Trophoblast cell (in vitro differentiated cells and primary cell): ENCODE data around the gene TMEM119.
"Not testable (repeated sequence)": the region's sequence is repeated elsewhere in the genome, so short reads cannot be mapped to it uniquely, and the experiment has no call there.

Source experiments
- DNase-seq, 2 donors: peaks; one replicate each; pipeline ENCODE4 v3.0.0-alpha.2; 2016
- H2AFZ ChIP-seq: 2 replicates; pipeline ENCODE4 v1.6.1; 2013; ENCODE audit warnings: low read length, moderate library complexity, mild to moderate bottlenecking; ENCODE audit not compliant: insufficient read depth, poor library complexity
- H2AK5ac ChIP-seq: 2 replicates; pipeline ENCODE4 v1.6.1; 2013; ENCODE audit warnings: mild to moderate bottlenecking, low read length
- H2BK120ac ChIP-seq: 2 replicates; pipeline ENCODE4 v1.6.1; 2013; ENCODE audit warnings: low read length, mild to moderate bottlenecking, moderate library complexity; ENCODE audit not compliant: insufficient read depth, poor library complexity
- H2BK12ac ChIP-seq: 2 replicates; pipeline ENCODE4 v1.6.1; 2013; ENCODE audit warnings: mild to moderate bottlenecking, low read length, moderate library complexity
- H2BK5ac ChIP-seq: 2 replicates; pipeline ENCODE4 v1.6.1; 2013; ENCODE audit warnings: low read length, low read depth, moderate library complexity, mild to moderate bottlenecking; ENCODE audit not compliant: poor library complexity
- H3K14ac ChIP-seq: 2 replicates; pipeline ENCODE4 v1.6.1; 2013; ENCODE audit warnings: mild to moderate bottlenecking, low read length
- H3K18ac ChIP-seq: 2 replicates; pipeline ENCODE4 v1.6.1; 2013; ENCODE audit warnings: mild to moderate bottlenecking, low read length
- H3K23ac ChIP-seq: 2 replicates; pipeline ENCODE4 v1.6.1; 2013; ENCODE audit warnings: low read length
- H3K27ac ChIP-seq: 2 replicates; pipeline ENCODE4 v1.5.1; 2013; ENCODE audit warnings: low read depth, mild to moderate bottlenecking, inconsistent platforms, low read length, moderate library complexity
- H3K27me3 ChIP-seq: 2 replicates; pipeline ENCODE4 v1.6.1; 2013; ENCODE audit warnings: inconsistent platforms, mild to moderate bottlenecking, low read length, moderate library complexity; ENCODE audit not compliant: insufficient read depth
- H3K36me3 ChIP-seq, 2 experiments: 1 replicate in 1 of 2; 2 replicates in 1 of 2; pipeline ENCODE4 v1.6.1; 2013; ENCODE audit warnings: low read length in 2 of 2, mild to moderate bottlenecking in 2 of 2, moderate library complexity in 1 of 2; ENCODE audit not compliant: insufficient read depth in 2 of 2, control insufficient read depth in 1 of 2
- H3K4ac ChIP-seq: 2 replicates; pipeline ENCODE4 v1.6.1; 2013; ENCODE audit warnings: low read depth, mild to moderate bottlenecking, low read length, moderate library complexity
- H3K4me1 ChIP-seq, 2 experiments: 1 replicate in 1 of 2; 2 replicates in 1 of 2; pipeline ENCODE4 v1.6.1; 2013; ENCODE audit warnings: low read length in 2 of 2, mild to moderate bottlenecking in 2 of 2, moderate library complexity in 1 of 2; ENCODE audit not compliant: insufficient read depth in 2 of 2, control insufficient read depth in 1 of 2
- H3K4me2 ChIP-seq: 2 replicates; pipeline ENCODE4 v1.6.1; 2013; ENCODE audit warnings: inconsistent platforms, mild to moderate bottlenecking, low read length, moderate library complexity
- H3K4me3 ChIP-seq: 2 replicates; pipeline ENCODE4 v1.5.1; 2013; ENCODE audit warnings: mild to moderate bottlenecking, low read depth, low read length, inconsistent platforms
- H3K79me1 ChIP-seq: one replicate; pipeline ENCODE4 v1.6.1; 2013; ENCODE audit warnings: low read length
- H3K79me2 ChIP-seq: 2 replicates; pipeline ENCODE4 v1.6.1; 2013; ENCODE audit warnings: low read length, mild to moderate bottlenecking; ENCODE audit not compliant: control insufficient read depth, insufficient read depth, poor library complexity
- H3K9ac ChIP-seq: 2 replicates; pipeline ENCODE4 v1.6.1; 2013; ENCODE audit warnings: mild to moderate bottlenecking, low read length
- H3K9me3 ChIP-seq: 2 replicates; pipeline ENCODE4 v1.6.1; 2013; ENCODE audit warnings: low read depth, mild to moderate bottlenecking, control low read depth, inconsistent platforms, low read length; ENCODE audit not compliant: insufficient read depth
- H4K12ac ChIP-seq: 2 replicates; pipeline ENCODE4 v1.6.1; 2013; ENCODE audit warnings: low read depth, mild to moderate bottlenecking, low read length, moderate library complexity
- H4K8ac ChIP-seq: 2 replicates; pipeline ENCODE4 v1.6.1; 2013; ENCODE audit warnings: low read depth, mild to moderate bottlenecking, low read length, moderate library complexity
- H4K91ac ChIP-seq: one replicate; pipeline ENCODE4 v1.6.1; 2013; ENCODE audit warnings: low read depth, mild to moderate bottlenecking, low read length, moderate library complexity
- WGBS: extraction: QIAGEN DNeasy Blood & Tissue Kit; methylation state at CpG from one replicate; pipeline ENCODE4 v1.1.7; 2013; ENCODE audit warnings: missing lambda C conversion rate; ENCODE audit not compliant: insufficient read length, insufficient coverage; ENCODE audit errors: extremely low coverage; 5-methylcytosine and 5-hydroxymethylcytosine counted together

The TMEM119 gene

DNA sequence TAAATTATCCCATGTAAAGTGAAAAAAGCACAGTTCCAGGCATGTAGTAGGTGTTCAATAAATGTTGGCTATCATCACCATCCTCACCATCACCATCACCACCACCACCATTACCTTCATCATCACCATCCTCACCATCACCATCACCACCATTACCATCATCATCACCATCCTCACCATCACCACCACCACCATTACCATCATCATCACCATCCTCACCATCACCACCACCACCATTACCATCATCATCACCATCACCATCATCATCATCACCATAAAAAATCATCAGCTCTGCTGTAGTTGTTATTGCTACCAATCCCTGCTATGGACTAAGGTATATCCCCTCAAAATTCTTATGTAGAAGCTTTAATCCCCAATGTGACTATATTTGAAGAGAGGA lies 20.4 kb downstream of the TMEM119 start:
- H3K23ac ChIP-seq, result no peak overlapping the region
- no peak for DNase-seq
- H3K4me1 ChIP-seq, result peaks cover 22 to 29% of the 10 kb centered on the region in 2 experiments
- no peaks in the 10 kb centered on the region for H3K27me3 ChIP-seq
- no peak overlapping the region for H3K4me3 ChIP-seq
- no peak overlapping the region for H2AFZ ChIP-seq
- H4K12ac ChIP-seq, result no peak overlapping the region
- H2BK120ac ChIP-seq, result no peak overlapping the region
- H3K79me2 ChIP-seq, result peaks cover 15% of the 10 kb centered on the region
- H3K4me2 ChIP-seq, result no peak overlapping the region
- no peak overlapping the region for H4K91ac ChIP-seq
- H3K14ac ChIP-seq, result no peak overlapping the region
- H3K4ac ChIP-seq, result no peak overlapping the region
- no peak overlapping the region for H3K27ac ChIP-seq
- no peak overlapping the region for H3K18ac ChIP-seq
- H3K36me3 ChIP-seq, result no peaks in the 10 kb centered on the region
- no peak overlapping the region for H2AK5ac ChIP-seq
- peaks cover 6% of the 10 kb centered on the region for H3K9me3 ChIP-seq
- no peak overlapping the region for H3K9ac ChIP-seq
- no peak overlapping the region for H2BK5ac ChIP-seq
- peaks cover 46% of the 10 kb centered on the region for H3K79me1 ChIP-seq
- H2BK12ac ChIP-seq, result no peak overlapping the region
- no peak overlapping the region for H4K8ac ChIP-seq

DNA sequence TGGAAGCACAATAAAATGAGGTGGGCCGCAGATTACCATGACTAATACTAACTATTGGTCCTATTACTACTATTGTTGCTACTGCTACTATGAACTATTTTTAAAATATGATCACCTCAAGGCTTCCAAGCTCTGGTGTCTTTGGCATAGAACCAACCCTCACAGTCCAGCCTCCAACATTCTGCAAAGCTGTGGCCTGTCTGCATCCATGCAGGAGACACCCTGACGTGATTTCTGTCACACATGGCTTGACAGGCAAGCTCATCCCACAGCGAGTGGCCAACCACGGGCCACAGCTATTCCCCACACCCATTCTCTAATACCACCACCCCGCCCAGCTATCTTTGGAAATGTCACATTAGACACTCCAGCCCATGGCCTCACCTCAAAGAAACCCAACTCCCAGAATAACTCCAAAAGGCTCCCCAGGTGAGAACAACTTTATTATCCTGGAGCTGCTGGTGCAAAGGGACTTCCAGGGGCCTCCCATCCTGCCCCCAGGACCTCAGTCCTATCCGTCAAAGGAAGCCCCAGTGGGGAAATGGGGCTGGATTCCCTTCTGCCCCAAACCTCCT lies 21.1 kb downstream of the TMEM119 start:
- peak overlapping the region; percentile 33 for H3K14ac ChIP-seq
- peak overlapping the region; percentile 83 for H2BK120ac ChIP-seq
- no peak overlapping the region for H3K9ac ChIP-seq
- H3K36me3 ChIP-seq, result no peaks in the 10 kb centered on the region
- H3K27ac ChIP-seq, result no peak overlapping the region
- peaks cover 15 to 22% of the 10 kb centered on the region in 2 experiments for H3K4me1 ChIP-seq
- H2AFZ ChIP-seq, result no peak overlapping the region
- H4K91ac ChIP-seq, result peak overlapping the region; percentile 84
- H4K12ac ChIP-seq, result no peak overlapping the region
- peak overlapping the region; percentile 39 for H3K4ac ChIP-seq
- H2BK12ac ChIP-seq, result peak overlapping the region; percentile 94
- H2AK5ac ChIP-seq, result peak overlapping the region; percentile 49
- H3K18ac ChIP-seq, result peak overlapping the region; percentile 36
- H3K27me3 ChIP-seq, result no peaks in the 10 kb centered on the region
- peaks cover 41% of the 10 kb centered on the region for H3K79me1 ChIP-seq
- no peak overlapping the region for H3K4me2 ChIP-seq
- peaks cover 6% of the 10 kb centered on the region for H3K9me3 ChIP-seq
- H2BK5ac ChIP-seq, result no peak overlapping the region
- H4K8ac ChIP-seq, result no peak overlapping the region
- no peak for DNase-seq
- no peak overlapping the region for H3K23ac ChIP-seq
- H3K4me3 ChIP-seq, result no peak overlapping the region
- H3K79me2 ChIP-seq, result peaks cover 8% of the 10 kb centered on the region
- no CpG with 5 or more reads among the region's 6 CpGs for WGBS

DNA sequence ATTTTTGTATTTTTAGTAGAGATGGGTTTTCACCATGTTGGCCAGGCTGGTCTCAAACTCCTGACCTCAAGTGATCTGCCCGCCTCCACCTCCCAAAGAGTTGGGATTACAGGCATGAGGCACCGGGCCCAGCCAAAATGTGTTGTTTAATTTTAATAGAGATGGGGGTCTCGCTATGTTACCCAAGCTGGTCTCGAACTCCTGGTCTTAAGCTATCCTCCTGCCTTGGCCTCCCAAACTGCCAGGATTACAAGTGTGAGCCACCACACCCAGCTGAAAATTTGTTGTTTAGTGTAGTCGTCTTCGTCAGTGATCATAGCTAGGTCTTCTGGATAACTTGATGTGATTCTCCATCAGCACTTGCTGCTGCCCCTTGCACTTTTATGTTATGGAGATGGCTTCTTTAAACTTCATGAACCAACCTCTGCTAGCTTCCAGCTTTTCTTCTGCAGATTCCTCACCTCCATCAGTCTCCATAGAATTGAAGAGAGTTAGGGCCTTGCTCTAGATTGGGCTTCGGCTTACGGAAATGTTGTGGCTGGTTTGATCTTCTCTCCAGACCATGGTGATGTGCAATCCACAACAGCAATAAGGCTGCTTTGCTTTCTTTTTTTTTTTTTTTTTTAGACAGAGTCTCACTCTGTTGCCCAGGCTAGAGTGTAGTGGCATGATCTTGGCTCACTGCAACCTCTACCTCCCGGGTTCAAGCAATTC lies 22.5 kb downstream of the TMEM119 start:
- no CpG with 5 or more reads among the region's 9 CpGs for WGBS
- no peak overlapping the region for H3K4me2 ChIP-seq
- H2BK5ac ChIP-seq, result no peak overlapping the region
- peaks cover 13% of the 10 kb centered on the region in 2 experiments for H3K4me1 ChIP-seq
- no peak for DNase-seq
- no peak overlapping the region for H3K23ac ChIP-seq
- no peak overlapping the region for H3K18ac ChIP-seq
- H2BK120ac ChIP-seq, result no peak overlapping the region
- no peak overlapping the region for H3K4ac ChIP-seq
- H2BK12ac ChIP-seq, result peak overlapping the region; percentile 77
- no peak overlapping the region for H2AFZ ChIP-seq
- H3K14ac ChIP-seq, result no peak overlapping the region
- H2AK5ac ChIP-seq, result peak overlapping the region; percentile 80
- peak overlapping the region; percentile 52 for H4K91ac ChIP-seq
- H3K79me1 ChIP-seq, result peaks cover 36% of the 10 kb centered on the region
- H3K4me3 ChIP-seq, result no peak overlapping the region
- H3K27ac ChIP-seq, result no peak overlapping the region
- H3K9me3 ChIP-seq, result peaks cover 6% of the 10 kb centered on the region
- H3K27me3 ChIP-seq, result no peaks in the 10 kb centered on the region
- no peaks in the 10 kb centered on the region for H3K36me3 ChIP-seq
- peaks cover 2% of the 10 kb centered on the region for H3K79me2 ChIP-seq
- no peak overlapping the region for H4K12ac ChIP-seq
- H3K9ac ChIP-seq, result no peak overlapping the region
- H4K8ac ChIP-seq, result no peak overlapping the region

DNA sequence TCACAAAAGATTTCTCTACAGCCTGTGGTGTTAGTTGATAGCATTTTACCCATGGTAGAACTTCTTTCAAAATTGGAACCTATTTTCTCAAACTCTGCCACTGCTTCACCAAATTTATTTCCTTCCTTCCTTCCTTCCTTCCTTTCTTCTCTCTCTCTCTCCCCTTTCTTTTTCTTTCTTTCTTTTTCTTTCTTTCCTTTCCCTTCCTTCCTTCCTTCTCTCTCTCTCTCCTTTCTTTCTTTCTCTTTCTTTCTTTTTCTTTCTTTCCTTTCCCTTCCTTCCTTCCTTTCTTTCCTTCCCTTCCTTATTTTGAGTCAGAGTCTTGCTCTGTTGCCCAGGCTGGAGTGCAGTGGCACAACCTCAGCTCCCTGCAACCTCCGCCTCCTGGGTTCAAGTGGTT lies 23.6 kb downstream of the TMEM119 start:
- H2BK120ac ChIP-seq, H3K4me3 ChIP-seq, H3K36me3 ChIP-seq, H3K23ac ChIP-seq, H3K18ac ChIP-seq, H3K4me1 ChIP-seq, H3K79me2 ChIP-seq, H3K14ac ChIP-seq, H2AFZ ChIP-seq, H3K9me3 ChIP-seq, H4K91ac ChIP-seq, H3K9ac ChIP-seq, H2BK12ac ChIP-seq, H4K12ac ChIP-seq, H4K8ac ChIP-seq, H3K4ac ChIP-seq, H2BK5ac ChIP-seq, H3K4me2 ChIP-seq, H3K27ac ChIP-seq, DNase-seq, H3K27me3 ChIP-seq, H2AK5ac ChIP-seq: not testable (repeated sequence)
- H3K79me1 ChIP-seq, result peaks cover 26% of the 10 kb centered on the region
- no CpG with 5 or more reads among the region's 1 CpG for WGBS
